ENCODE results near the gene TSEN2. TPM values are rescaled to one million over a fixed set of nuclear protein-coding genes. Genes with fewer than 3 reads are reported as not detected.

The TSEN2 gene
- total and polyA plus RNA-seq, 2 of the 13 experiments (the other 11 are each of a cell fraction or from before 2014, with no cell fraction given) = 11.0 to 17.3 TPM

DNA sequence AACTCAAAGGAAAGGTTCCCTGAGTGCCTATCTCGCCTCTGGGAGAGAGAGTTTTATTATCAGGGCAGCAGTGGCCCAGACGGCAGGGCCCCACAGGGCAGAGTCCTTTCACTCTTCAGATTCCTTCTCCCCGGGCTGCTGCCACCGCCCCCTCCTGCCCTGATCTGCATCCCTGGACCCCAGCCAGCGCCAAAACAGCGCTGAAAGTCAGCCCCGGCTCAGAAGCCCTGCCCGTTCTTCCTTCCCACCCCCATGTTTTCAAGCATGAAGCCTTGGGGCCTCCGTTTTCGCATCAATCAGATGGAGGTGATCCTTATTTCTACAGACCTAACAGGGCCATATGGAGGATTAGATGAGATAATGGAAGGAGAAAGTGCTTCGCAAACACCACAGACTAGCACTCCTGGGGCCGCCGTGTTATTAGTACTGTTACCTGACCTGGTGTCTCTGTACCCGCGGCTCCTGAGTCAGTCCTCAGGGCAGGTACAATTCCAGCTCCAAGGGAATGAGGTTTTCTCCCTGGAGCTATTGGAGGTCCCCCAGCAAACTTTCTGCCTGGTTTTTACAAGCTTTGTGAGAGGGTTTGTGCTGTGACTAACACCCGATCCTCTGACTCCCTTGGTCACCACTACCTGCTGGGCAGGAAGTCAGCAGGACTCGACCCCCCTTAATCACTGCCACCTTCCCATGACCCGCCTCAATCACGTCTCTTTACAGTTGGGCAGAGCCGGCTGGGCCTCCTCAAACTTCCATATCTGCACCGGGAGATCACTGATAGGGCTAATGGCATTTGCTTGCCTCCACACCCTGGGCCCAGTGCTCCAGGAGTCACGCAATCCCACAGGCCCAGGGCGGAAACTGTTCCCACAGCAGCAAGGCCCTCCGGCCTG lies 39.5 kb upstream of the TSEN2 start (continued):
- TF ChIP-seq, protein P1, sequence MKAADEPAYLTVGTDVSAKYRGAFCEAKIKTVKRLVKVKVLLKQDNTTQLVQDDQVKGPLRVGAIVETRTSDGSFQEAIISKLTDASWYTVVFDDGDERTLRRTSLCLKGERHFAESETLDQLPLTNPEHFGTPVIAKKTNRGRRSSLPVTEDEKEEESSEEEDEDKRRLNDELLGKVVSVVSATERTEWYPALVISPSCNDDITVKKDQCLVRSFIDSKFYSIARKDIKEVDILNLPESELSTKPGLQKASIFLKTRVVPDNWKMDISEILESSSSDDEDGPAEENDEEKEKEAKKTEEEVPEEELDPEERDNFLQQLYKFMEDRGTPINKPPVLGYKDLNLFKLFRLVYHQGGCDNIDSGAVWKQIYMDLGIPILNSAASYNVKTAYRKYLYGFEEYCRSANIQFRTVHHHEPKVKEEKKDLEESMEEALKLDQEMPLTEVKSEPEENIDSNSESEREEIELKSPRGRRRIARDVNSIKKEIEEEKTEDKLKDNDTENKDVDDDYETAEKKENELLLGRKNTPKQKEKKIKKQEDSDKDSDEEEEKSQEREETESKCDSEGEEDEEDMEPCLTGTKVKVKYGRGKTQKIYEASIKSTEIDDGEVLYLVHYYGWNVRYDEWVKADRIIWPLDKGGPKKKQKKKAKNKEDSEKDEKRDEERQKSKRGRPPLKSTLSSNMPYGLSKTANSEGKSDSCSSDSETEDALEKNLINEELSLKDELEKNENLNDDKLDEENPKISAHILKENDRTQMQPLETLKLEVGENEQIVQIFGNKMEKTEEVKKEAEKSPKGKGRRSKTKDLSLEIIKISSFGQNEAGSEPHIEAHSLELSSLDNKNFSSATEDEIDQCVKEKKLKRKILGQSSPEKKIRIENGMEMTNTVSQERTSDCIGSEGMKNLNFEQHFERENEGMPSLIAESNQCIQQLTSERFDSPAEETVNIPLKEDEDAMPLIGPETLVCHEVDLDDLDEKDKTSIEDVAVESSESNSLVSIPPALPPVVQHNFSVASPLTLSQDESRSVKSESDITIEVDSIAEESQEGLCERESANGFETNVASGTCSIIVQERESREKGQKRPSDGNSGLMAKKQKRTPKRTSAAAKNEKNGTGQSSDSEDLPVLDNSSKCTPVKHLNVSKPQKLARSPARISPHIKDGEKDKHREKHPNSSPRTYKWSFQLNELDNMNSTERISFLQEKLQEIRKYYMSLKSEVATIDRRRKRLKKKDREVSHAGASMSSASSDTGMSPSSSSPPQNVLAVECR (CRISPR knock-in tag; IDR thresholded peaks at IDR 0.05; ENCODE audit: borderline replicate concordance) = peak; percentile 60; the same call in 1 of the 2 replicates
- TF ChIP-seq CREB1 (IDR thresholded peaks at IDR 0.05) = no peak
- peak; percentile 19; the same call in 1 of the 2 replicates for TF ChIP-seq CREB1 (CRISPR knock-in tag; IDR thresholded peaks at IDR 0.05)
- TF ChIP-seq MED8 (CRISPR knock-in tag; IDR thresholded peaks at IDR 0.05; ENCODE audit: insufficient replicate concordance) = peak; percentile 22
- TF ChIP-seq, protein P2, sequence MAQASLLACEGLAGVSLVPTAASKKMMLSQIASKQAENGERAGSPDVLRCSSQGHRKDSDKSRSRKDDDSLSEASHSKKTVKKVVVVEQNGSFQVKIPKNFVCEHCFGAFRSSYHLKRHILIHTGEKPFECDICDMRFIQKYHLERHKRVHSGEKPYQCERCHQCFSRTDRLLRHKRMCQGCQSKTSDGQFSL (CRISPR knock-in tag; IDR thresholded peaks at IDR 0.05) = no peak
- no peak for TF ChIP-seq FOXK1 (CRISPR knock-in tag; IDR thresholded peaks at IDR 0.05; ENCODE audit: borderline replicate concordance, low read depth)
- TF ChIP-seq CREM (IDR thresholded peaks at IDR 0.05) = no peak
- no peak for TF ChIP-seq CREM (CRISPR knock-in tag; IDR thresholded peaks at IDR 0.05)
- peak; percentile 76 for TF ChIP-seq ETV5 (CRISPR knock-in tag; IDR thresholded peaks at IDR 0.05; ENCODE audit: borderline replicate concordance)
- TF ChIP-seq ZNF781 (CRISPR knock-in tag; IDR thresholded peaks at IDR 0.05; ENCODE audit: borderline replicate concordance, not compliant biosample characterization) = no peak
- no peak for TF ChIP-seq TOPORS (CRISPR knock-in tag; IDR thresholded peaks at IDR 0.05)
- TF ChIP-seq, protein P3, sequence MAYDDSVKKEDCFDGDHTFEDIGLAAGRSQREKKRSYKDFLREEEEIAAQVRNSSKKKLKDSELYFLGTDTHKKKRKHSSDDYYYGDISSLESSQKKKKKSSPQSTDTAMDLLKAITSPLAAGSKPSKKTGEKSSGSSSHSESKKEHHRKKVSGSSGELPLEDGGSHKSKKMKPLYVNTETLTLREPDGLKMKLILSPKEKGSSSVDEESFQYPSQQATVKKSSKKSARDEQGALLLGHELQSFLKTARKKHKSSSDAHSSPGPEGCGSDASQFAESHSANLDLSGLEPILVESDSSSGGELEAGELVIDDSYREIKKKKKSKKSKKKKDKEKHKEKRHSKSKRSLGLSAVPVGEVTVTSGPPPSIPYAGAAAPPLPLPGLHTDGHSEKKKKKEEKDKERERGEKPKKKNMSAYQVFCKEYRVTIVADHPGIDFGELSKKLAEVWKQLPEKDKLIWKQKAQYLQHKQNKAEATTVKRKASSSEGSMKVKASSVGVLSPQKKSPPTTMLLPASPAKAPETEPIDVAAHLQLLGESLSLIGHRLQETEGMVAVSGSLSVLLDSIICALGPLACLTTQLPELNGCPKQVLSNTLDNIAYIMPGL (CRISPR knock-in tag; IDR thresholded peaks at IDR 0.05; ENCODE audit: borderline replicate concordance in 1 of 2, low read depth in 1 of 2) = peak in 1 of 2 experiments; percentile 16; a peak in 1 of 4 replicates
- TF ChIP-seq ZNF431 (CRISPR knock-in tag; IDR thresholded peaks at IDR 0.05; ENCODE audit: borderline replicate concordance, low read depth) = no peak
- TF ChIP-seq, protein P4, sequence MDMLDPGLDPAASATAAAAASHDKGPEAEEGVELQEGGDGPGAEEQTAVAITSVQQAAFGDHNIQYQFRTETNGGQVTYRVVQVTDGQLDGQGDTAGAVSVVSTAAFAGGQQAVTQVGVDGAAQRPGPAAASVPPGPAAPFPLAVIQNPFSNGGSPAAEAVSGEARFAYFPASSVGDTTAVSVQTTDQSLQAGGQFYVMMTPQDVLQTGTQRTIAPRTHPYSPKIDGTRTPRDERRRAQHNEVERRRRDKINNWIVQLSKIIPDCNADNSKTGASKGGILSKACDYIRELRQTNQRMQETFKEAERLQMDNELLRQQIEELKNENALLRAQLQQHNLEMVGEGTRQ (IDR thresholded peaks at IDR 0.05; ENCODE audit: low read depth, low read length) = no peak
- TF ChIP-seq, protein P4 (CRISPR knock-in tag; IDR thresholded peaks at IDR 0.05; ENCODE audit: borderline replicate concordance) = no peak
- TF ChIP-seq ZFYVE20 (CRISPR knock-in tag; IDR thresholded peaks at IDR 0.05; ENCODE audit: borderline replicate concordance, low read depth) = no peak
- 0 out of 2 replicates have a peak, but pooled peaks have one; percentile 11 for TF ChIP-seq KLF11 (CRISPR knock-in tag; IDR thresholded peaks at IDR 0.05)
- no peak for TF ChIP-seq ZNF703 (CRISPR knock-in tag; IDR thresholded peaks at IDR 0.05; ENCODE audit: borderline replicate concordance)
- peak; percentile 78 for TF ChIP-seq GFI1 (CRISPR knock-in tag; IDR thresholded peaks at IDR 0.05; ENCODE audit: borderline replicate concordance)
- no peak for TF ChIP-seq NR2F6 (IDR thresholded peaks at IDR 0.05)
- peak; percentile 34; the same call in 1 of the 2 replicates for TF ChIP-seq NR2F6 (CRISPR knock-in tag; IDR thresholded peaks at IDR 0.05)
